NCI-H1436 treated with DMSO at 0.1 percent for 48 hours (cell line): ENCODE results near the gene LINC01488.

ENCODE experiments used
- DNase-seq: peaks from one replicate; lab custom pipeline; 2025; lab: John Stamatoyannopoulos, UW

The LINC01488 gene

DNA sequence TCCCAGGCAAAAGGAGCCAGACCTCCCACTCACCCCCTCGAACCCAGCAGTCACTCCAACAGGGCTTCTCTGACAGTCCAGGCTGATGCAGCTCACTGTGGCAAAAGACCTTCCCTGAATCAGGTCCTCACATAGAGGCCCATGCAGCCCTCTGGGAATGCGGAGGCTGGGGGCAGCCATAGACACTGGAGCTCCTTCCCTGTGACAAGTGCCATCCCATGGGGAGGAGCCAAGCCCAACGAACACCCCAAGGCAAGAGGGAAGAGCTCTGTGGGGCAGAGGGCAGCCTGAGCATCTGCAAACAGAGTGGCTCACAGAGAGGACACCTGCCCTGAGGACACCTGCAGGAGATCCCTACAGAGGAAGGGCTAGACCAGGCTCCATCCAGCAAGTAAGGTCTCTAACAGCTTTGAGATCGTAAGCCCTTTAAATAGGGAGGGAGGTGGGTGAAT, at the start of gene LINC01488:
LINC01488 (plus strand) TSS at position 271 of the 452 bp plus-strand sequence.
- no peak for DNase-seq

- no peak for DNase-seq
These were observed 49.3 kb upstream of the LINC01488 start for GRCh38 chr11:69431893-69432738.

- DNase-seq: no peak
These were observed 47.7 kb upstream of the LINC01488 start for GRCh38 chr11:69433741-69434140.

- DNase-seq: no peak
These were observed 47.0 kb upstream of the LINC01488 start for GRCh38 chr11:69434471-69434931.

DNA sequence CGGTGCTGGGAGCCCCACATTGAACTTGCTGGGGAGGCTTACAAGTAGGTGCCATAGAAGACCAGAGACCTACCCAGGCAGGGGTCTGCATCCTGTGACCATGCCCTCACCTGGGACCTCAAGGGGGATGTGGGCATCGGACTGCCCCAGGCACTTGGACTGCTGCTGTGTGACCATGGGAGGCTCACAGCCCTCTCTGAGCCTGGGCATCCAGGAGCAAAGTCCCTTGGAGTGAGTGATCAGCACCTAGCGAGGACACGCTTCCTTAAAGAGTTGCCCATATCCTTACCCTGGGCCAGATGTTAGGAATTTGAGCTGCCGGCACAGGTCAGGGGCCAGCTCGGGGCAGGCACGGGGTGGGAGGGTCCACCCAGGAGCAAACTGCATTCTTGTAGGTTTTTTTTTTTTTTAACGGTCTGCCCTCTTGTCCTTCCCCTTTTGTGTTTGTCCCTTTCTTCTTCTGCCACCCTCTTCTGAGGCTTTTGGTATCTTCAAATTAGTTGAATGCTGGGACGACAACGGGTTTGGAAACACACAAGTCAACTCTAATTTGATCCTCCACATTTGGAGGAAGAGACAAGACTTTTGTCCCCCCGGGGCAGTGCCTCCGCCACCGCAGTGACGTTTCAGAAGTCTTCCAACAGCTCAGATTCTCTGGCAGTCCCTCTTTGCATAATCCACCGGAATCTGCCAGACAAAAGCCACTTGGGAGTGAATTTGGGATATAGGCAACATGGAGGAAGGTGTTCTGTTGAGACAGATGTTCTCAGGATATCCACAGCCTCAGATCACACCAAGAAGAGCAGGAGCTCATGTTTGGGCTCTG, 46.1 kb upstream of the LINC01488 start:
- DNase-seq: no peak

GRCh38 chr11:69436041-69436982, 45.2 kb upstream of the LINC01488 start:
- no peak for DNase-seq

DNA sequence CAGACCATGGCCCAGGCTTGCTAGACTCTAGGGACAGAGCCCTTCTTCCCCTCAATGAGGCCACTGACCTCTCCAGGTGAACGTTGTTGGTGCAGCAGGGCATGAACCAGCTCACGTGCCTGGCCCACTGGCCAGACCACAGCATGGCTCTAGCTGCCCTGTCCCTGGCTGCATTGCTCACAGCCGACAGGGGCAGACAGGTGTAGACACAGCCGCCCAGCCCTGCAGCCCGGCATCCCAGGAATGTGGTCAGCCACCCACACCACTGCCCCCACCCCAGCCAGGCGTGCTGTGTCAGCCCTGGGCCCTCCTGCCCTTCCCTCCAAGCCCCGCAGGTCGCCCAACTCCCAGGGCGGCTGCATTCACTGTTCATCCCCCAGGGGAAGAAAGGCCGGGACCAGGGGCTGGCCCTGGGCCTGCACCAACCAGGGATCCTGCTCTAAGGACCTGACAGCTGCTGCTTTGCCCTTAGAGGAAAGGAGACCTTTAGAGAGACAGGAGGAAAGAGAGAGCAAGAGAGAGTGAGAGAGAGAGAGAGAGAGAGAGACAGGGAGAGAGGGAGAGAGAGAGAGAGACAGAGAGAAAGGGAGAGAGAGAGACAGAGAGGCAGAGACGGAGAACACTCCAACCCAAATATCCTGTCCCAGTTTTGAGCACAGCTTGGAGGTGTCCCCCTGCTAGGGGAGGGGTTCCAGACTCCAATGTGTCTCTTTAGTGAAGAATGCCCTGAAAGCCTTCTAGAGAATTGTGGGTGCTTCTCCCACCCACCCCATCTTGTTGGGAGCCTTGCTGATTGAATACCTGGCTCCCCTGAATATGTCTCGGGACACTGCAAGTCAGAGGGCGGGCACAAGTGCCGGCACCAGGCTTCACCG, 44.2 kb upstream of the LINC01488 start:
- DNase-seq: no peak

- DNase-seq: no peak
These were observed 43.6 kb upstream of the LINC01488 start for GRCh38 chr11:69437876-69438205.

GRCh38 chr11:69438286-69438920, 43.1 kb upstream of the LINC01488 start:
- no peak for DNase-seq

DNA sequence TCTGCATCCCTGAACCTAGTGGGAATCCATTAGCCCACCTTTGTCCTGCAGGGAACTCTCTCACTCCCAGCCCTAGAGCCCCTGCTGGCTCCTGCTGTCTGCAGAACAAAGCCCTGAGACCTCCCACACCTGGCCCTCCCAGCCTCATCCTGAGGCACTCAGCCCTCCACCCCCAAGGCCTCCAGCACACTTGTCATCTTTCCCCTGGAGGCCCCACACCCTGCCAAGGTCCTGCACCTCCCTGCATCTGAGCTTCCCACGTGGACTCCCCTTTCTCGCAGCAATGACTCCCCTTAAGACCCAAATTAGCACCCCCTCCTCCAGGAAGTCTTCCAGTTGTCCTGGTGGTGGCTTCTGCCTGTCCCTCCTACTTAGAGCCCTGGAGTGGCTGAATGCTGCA, 42.3 kb upstream of the LINC01488 start:
- no peak for DNase-seq

GRCh38 chr11:69439651-69440464, 41.6 kb upstream of the LINC01488 start:
- no peak for DNase-seq

GRCh38 chr11:69440876-69441275, 40.6 kb upstream of the LINC01488 start:
- DNase-seq: no peak

GRCh38 chr11:69442012-69442806, 39.3 kb upstream of the LINC01488 start:
- DNase-seq: no peak

DNA sequence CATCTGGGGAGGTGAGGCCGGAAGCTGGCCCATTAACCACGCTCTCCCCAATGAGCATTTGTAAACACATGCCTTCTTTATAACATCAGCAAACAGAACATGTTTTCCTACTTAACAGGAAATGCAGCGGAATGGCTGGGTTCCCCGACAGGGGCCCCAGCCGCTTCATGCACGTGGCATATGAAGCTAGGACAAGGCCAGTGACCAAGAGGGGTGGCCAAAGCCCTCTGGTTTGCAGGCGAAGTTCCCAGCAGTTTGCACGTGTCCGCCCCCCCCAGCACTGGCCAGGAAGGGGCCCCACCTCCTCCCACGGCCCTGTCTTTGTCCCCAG, 38.7 kb upstream of the LINC01488 start:
- DNase-seq: no peak

- DNase-seq: no peak
These were observed 38.1 kb upstream of the LINC01488 start for GRCh38 chr11:69443138-69443967.

GRCh38 chr11:69443968-69444364, 37.5 kb upstream of the LINC01488 start:
- DNase-seq: no peak

- DNase-seq: no peak
These were observed 36.9 kb upstream of the LINC01488 start for GRCh38 chr11:69444381-69445130.
